Lung (tissue), 12 donors: ENCODE data around the gene PDGFRA. TPM values are rescaled to one million over a fixed set of nuclear protein-coding genes. Genes with fewer than 3 reads are reported as not detected.

Source experiments
- ATAC-seq: fragments of 200-7000 bp; cut with Tn5 transposase; one replicate; pipeline ENCODE4 v1.9.1; 2020; ENCODE audit warnings: moderate number of reproducible peaks; ENCODE audit not compliant: insufficient read depth, low FRiP score
- DNase-seq, 3 donors: peaks; one replicate each; pipeline ENCODE4 v3.0.0-alpha.2; 2013 to 2017
- H3K27ac ChIP-seq, 2 donors: one replicate each; pipeline ENCODE4 v1.5.1; 2013; ENCODE audit warnings: mild to moderate bottlenecking in 2 of 2, moderate library complexity in 2 of 2, control low read depth in 1 of 2, inconsistent platforms in 1 of 2, low read depth in 1 of 2, low read length in 1 of 2
- H3K27me3 ChIP-seq, 3 donors: one replicate each; pipeline ENCODE4 v1.5.1; 2013; ENCODE audit warnings: low read length in 2 of 3; ENCODE audit not compliant: control insufficient read depth in 3 of 3, insufficient read depth in 3 of 3
- H3K36me3 ChIP-seq, 4 donors: one replicate each; pipeline ENCODE4 v1.5.1; 2013; ENCODE audit warnings: low read length in 4 of 4, mild to moderate bottlenecking in 1 of 4, moderate library complexity in 1 of 4; ENCODE audit not compliant: control insufficient read depth in 4 of 4, insufficient read depth in 4 of 4
- H3K4me1 ChIP-seq, 5 donors: one replicate each; pipeline ENCODE4 v1.5.1; 2013; ENCODE audit warnings: low read length in 5 of 5, mild to moderate bottlenecking in 2 of 5, moderate library complexity in 1 of 5; ENCODE audit not compliant: control insufficient read depth in 5 of 5, insufficient read depth in 5 of 5
- H3K4me3 ChIP-seq: one replicate; pipeline ENCODE4 v1.5.1; 2013; ENCODE audit warnings: mild to moderate bottlenecking, control low read depth, moderate library complexity
- H3K9ac ChIP-seq, 2 donors: one replicate each; pipeline ENCODE4 v1.5.1; 2013; ENCODE audit warnings: low read length in 2 of 2, control low read depth in 1 of 2; ENCODE audit not compliant: insufficient read depth in 1 of 2
- H3K9me3 ChIP-seq, 4 donors: one replicate each; pipeline ENCODE4 v1.5.1; 2013; ENCODE audit warnings: low read length in 3 of 4, mild to moderate bottlenecking in 1 of 4, moderate library complexity in 1 of 4; ENCODE audit not compliant: control insufficient read depth in 4 of 4, insufficient read depth in 3 of 4
- WGBS, 2 donors: extraction: QIAGEN DNeasy Blood & Tissue Kit; methylation state at CpG; one replicate each; pipeline ENCODE4 v1.1.7; 2013; 5-methylcytosine and 5-hydroxymethylcytosine counted together
- polyA plus RNA-seq, 2 donors: library from polyadenylated mRNA; stranded (reverse); fragments of 200-250 nt; gene quantifications; one replicate each; pipeline ENCODE4 v1.2.1, GENCODE V29; 2013
- total RNA-seq, 2 donors: library from RNA; depleted of rRNA in 1 of 2; stranded (reverse); fragments of >200 nt in 1 of 2; gene quantifications; one replicate each; pipeline ENCODE4 v1.2.1, GENCODE V29; 2014 to 2021
- TF ChIP-seq, protein P1 (sequence below): IDR thresholded peaks from 2 replicates; pipeline ENCODE4 v1.5.1; 2012; ENCODE audit warnings: mild to moderate bottlenecking; ENCODE audit errors: control extremely low read depth, extremely low read depth
- donor health status: control.
- donor health status: control.
- donor health status: Bipolar disorder and iron deficiency.
- donor health status: healthy.
- donor health status: DM: yes; HTN: yes; CAD: no.

PDGFRA gene
- total and polyA plus RNA-seq, 4 donors = 8.1 to 151 (median 65.6) TPM

DNA sequence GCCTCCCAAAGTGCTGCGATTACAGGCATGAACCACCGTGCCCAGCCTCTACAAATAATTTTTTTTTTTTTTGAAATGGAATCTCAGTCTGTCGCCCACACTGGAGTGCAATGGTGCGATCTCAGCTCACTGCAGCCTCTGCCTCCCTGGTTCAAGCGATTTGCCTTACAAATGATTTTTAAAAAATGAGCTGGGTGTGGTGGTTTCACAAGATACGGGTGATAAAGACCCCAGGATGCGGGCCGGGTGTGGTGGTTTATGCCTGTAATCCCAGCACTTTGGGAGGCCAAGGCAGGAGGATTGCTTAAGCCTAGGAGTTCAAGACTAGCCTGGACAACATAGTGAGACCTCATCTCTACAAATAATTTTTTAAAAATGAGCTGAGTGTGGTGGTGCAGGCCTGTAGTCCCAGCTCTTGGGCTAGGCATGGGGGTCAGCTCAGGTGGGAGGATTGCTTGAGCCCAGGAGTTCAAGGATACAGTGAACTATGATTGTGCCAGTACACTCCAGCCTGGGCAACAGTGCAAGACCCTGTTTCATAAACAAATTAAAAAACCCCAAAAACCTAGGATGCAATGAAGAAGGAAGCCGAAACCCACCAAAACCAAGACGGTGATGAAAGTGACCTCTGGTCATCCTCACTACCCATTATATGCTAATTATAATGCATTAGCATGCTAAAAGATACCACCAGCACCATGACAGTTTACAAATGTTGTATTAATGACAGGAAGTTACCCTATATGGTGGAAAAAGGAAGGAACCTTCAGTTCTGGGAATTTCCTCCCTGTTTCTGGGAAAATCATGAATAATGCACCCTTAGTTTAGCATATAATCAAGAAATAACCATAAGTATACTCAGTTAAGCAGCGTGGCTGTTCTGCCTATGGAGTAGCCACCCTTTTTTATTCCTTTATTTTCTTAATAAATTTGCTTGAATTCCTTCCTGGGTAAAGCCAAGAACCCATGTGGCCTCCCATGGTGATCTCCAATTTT, 27.7 kb downstream of the PDGFRA start:
- H3K27me3 ChIP-seq = no peaks in the 10 kb centered on the region
- no peak for DNase-seq
- ATAC-seq = no peak
- H3K9me3 ChIP-seq = no peaks in the 10 kb centered on the region
- peaks cover 0 to 21% (median 3%) of the 10 kb centered on the region in 4 donors for H3K36me3 ChIP-seq
- TF ChIP-seq, protein P1, sequence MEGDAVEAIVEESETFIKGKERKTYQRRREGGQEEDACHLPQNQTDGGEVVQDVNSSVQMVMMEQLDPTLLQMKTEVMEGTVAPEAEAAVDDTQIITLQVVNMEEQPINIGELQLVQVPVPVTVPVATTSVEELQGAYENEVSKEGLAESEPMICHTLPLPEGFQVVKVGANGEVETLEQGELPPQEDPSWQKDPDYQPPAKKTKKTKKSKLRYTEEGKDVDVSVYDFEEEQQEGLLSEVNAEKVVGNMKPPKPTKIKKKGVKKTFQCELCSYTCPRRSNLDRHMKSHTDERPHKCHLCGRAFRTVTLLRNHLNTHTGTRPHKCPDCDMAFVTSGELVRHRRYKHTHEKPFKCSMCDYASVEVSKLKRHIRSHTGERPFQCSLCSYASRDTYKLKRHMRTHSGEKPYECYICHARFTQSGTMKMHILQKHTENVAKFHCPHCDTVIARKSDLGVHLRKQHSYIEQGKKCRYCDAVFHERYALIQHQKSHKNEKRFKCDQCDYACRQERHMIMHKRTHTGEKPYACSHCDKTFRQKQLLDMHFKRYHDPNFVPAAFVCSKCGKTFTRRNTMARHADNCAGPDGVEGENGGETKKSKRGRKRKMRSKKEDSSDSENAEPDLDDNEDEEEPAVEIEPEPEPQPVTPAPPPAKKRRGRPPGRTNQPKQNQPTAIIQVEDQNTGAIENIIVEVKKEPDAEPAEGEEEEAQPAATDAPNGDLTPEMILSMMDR = no peak
- H3K4me1 ChIP-seq = peaks cover 0 to 7% (median 2%) of the 10 kb centered on the region in 5 donors
- no peak overlapping the region for H3K4me3 ChIP-seq
- no peak overlapping the region for H3K27ac ChIP-seq
- no peak overlapping the region for H3K9ac ChIP-seq
- 89 to 90% methylated on average over 11 of the region's 11 CpGs for WGBS, 2 donors

DNA sequence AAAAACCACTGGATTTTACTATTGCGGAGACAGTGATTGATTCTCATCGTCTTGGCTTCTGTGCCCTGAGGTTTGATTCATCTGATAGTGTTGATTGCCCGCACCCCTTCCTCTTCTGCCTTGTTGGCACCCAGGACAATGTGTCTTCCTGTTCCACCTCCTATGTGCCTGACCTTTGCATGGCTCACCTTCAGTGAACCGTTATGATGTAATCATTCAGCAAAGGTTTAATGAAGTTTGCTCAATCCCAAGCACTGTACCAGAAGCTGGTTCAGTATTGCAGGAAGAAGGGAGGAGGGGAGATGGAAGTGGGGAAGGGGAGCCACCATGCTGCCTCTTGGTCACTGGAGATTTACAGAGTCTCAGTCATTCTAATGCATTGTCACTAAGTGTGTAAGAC, 36.3 kb downstream of the PDGFRA start:
- Histone ChIP-seq H3K27me3 (no peaks in the 10 kb centered on the region), H3K4me1 (no peaks in the 10 kb centered on the region), H3K9me3 (peaks cover 0 to 1% (median 0%) of the 10 kb centered on the region in 4 donors), H3K27ac (no peak overlapping the region), H3K36me3 (peaks cover 0 to 64% (median 22%) of the 10 kb centered on the region in 4 donors), H3K9ac (no peak overlapping the region), H3K4me3 (no peak overlapping the region)
- DNase-seq = no peak
- ATAC-seq = no peak
- WGBS, 2 donors = 88% methylated on average over 4 of the region's 4 CpGs
- TF ChIP-seq, protein P1 = no peak

DNA sequence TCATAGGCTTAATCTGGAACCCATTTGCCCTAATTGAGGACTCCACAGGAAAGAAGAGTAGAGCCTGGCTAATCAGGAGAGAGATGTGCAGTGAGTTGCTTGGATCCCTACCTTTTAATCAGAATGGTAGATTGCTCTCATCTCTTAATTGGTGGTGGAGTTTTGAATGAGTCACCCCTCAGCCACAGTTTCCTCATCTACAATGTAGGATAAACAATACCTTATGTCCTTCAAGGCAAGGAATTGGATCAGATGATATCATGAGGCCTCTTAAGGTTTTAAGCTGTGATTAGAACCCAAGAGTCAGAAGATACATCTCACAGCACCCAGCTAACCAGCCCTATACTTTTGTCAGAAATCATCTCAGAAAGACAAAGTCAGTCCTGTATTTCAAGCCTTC, 39.1 kb downstream of the PDGFRA start:
- no peak for DNase-seq
- Histone ChIP-seq H3K9ac (no peak overlapping the region), H3K9me3 (peaks cover 0 to 1% (median 0%) of the 10 kb centered on the region in 4 donors), H3K27ac (no peak overlapping the region), H3K27me3 (no peaks in the 10 kb centered on the region), H3K36me3 (peaks cover 0 to 70% (median 23%) of the 10 kb centered on the region in 4 donors), H3K4me3 (no peak overlapping the region), H3K4me1 (no peaks in the 10 kb centered on the region)
- TF ChIP-seq, protein P1 = no peak
- no peak for ATAC-seq
